ENCODE measurements around the gene RFX8.

RFX8 gene

GRCh38 chr2:101348883-101349282 is 126.0 kb downstream of the RFX8 start:
- no peak for DNase-seq (ENCODE audit: low spot score)
